GM12873 (cell line): ENCODE measurements around the gene BBC3.

Experiments used
- TF ChIP-seq, protein P1 (sequence below): IDR thresholded peaks from 2 replicates; pipeline ENCODE4 v1.5.1; 2012; ENCODE audit warnings: low read depth, mild to moderate bottlenecking, moderate library complexity, low read length, control low read depth; ENCODE audit not compliant: insufficient read depth; ENCODE audit errors: missing control alignments

The BBC3 gene

DNA sequence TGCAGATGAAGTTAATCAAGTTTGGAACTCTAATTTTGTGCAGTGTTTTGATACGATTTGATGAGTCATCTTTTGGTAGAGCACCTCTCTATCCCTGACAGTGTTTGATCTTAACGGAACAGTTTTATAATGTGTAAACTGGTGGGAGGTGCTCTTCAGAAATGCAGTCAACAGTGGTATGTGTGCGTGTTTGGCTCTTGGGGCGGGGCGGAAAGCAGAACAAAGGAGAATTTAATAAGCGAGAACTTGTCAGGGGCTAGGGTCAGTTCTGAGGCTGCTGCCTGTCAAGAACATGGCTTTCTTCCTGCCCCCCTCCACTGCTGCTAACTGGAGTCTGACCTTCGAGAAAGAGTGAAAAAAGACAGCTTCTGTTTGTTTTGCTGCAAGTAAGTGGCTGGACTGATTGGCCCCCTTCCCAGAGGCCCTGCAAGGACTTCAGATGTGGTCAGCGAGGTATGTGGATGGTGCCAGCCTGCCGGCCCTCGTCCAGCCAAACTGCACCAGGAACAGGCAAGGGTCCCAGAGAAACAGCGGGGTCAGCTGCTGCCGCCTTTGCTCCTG, 40.8 kb downstream of the BBC3 start:
- TF ChIP-seq, protein P1, sequence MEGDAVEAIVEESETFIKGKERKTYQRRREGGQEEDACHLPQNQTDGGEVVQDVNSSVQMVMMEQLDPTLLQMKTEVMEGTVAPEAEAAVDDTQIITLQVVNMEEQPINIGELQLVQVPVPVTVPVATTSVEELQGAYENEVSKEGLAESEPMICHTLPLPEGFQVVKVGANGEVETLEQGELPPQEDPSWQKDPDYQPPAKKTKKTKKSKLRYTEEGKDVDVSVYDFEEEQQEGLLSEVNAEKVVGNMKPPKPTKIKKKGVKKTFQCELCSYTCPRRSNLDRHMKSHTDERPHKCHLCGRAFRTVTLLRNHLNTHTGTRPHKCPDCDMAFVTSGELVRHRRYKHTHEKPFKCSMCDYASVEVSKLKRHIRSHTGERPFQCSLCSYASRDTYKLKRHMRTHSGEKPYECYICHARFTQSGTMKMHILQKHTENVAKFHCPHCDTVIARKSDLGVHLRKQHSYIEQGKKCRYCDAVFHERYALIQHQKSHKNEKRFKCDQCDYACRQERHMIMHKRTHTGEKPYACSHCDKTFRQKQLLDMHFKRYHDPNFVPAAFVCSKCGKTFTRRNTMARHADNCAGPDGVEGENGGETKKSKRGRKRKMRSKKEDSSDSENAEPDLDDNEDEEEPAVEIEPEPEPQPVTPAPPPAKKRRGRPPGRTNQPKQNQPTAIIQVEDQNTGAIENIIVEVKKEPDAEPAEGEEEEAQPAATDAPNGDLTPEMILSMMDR = no peak

DNA sequence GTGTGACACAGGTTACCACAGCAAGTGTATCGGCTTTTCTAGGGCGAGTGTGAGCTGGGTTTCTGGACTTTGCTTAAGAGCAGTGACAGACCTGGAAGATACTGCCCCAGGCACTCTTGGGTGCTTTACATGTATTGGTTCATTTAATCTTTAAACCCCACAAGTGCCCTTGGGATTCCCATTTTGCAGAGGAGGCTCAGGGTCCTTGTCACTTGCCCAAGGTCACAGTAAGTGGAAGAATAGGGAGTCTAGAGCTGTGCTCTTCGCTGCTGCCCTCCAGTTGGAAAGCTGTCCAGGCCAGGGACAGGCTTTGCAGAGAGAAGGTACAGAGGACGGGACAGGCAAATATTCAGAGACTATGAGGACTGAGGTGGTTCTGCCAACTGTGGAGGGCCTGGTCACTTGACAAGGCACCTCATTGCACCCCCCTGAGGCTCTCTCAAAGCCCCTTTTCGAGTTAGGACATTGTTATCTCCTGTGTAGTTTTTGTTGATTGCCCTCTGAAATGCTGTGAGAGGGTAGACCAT, 42.4 kb downstream of the BBC3 start:
- TF ChIP-seq, protein P1 = no peak

DNA sequence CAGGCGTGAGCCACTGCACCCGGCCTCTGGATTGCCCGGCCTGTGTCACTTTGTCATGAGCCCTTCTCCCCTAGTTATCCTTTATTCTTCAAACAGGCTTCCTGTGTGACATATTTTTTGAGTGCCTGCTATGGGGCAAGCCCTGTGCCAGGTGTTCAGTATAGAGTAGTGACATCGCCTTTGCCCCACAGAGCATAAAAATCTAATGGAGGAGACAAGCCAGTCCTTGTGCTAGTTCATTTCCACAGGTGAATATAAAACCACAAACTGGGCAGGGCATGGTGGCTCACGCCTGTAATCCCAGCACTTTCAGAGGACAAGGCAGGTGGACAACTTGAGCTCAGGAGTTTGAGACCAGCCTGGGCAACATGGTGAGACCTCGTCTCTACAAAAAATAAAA, 43.2 kb downstream of the BBC3 start:
- TF ChIP-seq, protein P1 = no peak

DNA sequence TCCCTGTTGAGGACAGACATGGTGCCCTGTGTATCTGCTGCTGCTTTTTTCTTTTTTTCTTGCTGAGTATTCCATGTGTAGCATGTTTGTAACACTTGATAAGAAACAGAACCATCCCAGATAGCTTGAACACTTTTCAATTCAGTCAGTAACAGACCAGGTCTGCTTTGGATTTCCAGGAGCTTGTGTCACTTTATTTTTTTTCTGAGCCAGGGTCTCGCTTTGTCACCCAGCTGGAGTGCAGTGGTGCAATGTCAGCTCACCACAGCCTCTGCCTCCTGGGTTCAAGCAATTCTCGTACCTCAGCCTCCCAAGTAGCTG, 43.7 kb downstream of the BBC3 start:
- TF ChIP-seq, protein P1 = no peak

DNA sequence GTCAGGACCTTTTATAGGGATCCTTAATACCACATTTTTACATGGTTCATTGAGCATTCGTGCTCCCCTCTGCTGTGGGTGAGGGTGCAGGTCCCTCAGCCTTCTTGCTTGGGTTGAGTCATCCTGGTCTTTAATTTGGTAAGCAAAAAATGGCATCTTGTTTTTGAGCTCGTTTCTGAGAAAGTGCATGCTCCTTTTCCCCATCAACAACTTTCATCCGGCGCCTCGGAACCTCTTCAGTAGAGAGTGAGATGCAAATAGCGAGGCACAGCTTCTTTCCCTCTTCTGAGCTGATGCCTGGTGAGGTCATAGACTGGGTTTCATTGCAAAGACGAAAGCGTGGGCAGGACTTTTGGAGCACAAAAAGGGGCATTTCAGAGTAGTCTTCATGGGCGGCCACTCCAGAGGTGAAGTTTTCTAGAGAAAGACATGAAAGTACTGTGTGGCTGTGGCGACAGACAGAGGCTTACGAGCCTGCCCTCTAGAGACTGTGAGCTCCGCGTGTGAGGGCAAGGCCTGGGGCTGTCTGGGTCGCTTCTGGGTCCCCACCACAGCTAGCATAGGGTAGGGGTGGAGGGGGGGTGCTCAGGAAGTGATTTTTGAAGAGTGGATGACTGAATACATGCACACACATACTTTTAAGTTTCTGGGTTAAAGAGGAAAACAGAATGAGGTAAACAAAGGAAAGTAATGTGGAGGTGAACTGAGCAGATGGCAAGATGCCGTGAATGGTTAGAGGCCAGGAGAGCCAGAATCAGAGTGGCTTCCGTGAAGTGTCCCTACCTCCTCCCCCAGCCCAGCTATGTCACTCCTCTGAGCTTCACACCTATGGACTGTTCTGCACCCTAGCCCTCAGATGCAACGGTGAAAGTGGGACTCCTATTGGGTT, 44.3 kb downstream of the BBC3 start:
- TF ChIP-seq, protein P1 = peak; percentile 23

DNA sequence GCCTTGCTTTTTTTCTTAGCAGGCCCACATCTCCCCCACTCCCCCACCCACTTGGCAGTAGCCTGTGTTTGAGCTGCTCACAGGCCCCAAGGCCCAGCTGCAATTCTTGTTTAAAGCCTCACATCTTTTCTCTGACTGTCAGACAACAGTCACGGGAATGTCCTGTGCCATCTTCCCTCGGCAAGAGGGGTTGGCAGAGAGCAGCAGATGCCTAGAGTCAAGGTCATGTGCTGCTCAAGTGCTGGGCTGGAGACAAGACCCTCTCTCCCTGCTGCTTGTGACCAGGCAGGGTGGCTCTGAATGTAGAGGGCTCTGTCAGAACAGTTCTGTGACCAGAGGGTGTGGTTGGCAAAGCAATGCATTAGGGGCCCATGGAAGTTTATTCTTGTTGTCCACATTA, 47.4 kb downstream of the BBC3 start:
- TF ChIP-seq, protein P1 = no peak

DNA sequence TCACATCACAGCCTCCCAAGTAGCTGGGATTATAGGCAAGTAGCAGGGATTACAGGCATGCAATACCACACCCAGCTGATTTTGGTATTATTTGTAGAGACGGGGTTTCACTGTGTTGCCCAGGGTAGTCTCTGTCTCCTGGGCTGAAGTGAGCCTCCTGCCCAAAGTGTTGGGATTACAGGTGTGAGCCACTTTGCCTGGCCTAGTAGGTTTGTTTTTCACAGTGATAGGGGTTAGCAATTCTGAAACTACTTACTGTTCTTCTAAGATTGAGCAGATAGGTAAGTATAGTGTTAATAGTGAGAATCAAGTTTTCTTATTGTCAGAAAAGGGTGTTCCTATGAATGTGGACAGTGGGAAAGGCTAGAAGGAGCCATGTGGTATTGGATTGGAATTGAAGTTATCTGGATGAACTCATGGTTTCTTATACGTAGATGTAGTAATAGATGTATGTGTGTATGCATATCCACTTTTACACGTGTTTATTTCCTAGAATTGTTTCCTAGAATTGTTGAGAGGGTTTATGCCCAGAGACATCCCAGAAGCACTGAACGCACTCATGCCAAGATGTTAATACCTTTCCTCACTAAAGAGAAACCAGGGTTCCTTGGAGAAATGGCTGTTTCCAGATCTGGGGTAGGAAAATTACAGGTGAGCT, 51.2 kb downstream of the BBC3 start:
- TF ChIP-seq, protein P1 = no peak
